SIG-M5 (cell line): ENCODE measurements around the gene LRP2.
"Not testable (repeated sequence)": the region's sequence is repeated elsewhere in the genome, so short reads cannot be mapped to it uniquely, and the experiment has no call there.

Experiments used
- DNase-seq: peaks from one replicate; lab custom pipeline; 2025; lab: John Stamatoyannopoulos, UW

LRP2 gene

DNA sequence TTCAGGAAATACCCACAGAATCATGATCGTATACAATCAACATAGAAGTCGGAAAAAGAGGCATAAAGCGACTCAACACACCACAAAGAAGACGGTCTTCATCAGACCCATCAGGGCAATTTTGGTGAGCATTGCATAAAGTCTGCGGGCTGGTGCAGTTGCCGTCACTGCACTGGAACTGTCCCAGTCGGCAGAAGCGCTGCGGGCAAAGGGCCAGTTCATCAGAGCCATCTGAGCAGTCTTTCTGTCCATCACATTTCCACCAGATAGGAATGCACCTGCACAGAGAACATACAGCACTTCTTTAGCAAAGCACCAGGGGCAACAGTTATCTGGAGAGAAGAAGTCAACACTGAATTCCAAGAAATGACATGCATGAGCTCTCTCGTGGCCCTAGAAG, 187.2 kb downstream of the LRP2 start:
- no peak for DNase-seq

DNA sequence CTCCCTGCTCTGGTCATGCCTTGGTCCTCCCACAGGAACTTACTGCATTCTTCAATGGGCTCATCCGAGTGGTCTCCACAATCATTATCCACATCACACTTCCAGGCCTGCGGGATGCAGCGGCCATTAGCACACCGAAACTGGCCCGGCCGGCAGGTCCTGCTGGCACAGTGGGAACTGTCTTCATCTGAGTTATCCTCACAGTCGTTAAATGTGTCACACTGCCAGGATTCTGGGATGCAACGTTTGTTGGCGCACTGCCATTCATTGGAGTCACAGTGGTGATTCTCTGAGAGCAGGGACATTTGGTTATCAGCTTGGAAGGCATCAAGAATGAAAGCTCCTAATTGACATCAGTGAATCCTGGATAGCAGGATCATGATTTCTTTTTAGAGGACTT, 188.5 kb downstream of the LRP2 start:
- DNase-seq: no peak

GRCh38 chr2:169172914-169173313, 189.4 kb downstream of the LRP2 start:
- no peak for DNase-seq

- DNase-seq: no peak
These were observed 190.1 kb downstream of the LRP2 start for GRCh38 chr2:169172151-169172735.

GRCh38 chr2:169165791-169166190, 196.5 kb downstream of the LRP2 start:
- DNase-seq: no peak

DNA sequence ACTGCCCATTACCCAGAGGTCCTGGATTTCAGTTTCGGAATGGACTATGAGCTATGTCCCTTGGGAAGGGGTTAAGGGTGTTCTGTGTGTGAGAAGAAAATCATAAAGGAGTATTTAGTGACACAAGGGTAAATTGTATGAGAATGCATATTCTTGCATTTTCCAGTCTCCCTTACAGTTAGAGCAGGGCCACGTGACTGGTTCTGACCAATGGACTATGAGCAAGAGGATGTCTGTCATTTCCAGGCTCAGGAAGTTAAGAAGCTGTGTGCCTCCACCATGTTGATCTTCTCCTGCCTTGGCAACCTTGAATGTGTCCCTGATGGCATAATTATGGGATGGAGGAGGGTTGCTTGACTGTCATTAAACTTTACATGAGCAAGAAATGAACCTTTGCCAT, 198.0 kb downstream of the LRP2 start:
- no peak for DNase-seq

- DNase-seq: no peak
These were observed 199.7 kb downstream of the LRP2 start for GRCh38 chr2:169162613-169163012.

DNA sequence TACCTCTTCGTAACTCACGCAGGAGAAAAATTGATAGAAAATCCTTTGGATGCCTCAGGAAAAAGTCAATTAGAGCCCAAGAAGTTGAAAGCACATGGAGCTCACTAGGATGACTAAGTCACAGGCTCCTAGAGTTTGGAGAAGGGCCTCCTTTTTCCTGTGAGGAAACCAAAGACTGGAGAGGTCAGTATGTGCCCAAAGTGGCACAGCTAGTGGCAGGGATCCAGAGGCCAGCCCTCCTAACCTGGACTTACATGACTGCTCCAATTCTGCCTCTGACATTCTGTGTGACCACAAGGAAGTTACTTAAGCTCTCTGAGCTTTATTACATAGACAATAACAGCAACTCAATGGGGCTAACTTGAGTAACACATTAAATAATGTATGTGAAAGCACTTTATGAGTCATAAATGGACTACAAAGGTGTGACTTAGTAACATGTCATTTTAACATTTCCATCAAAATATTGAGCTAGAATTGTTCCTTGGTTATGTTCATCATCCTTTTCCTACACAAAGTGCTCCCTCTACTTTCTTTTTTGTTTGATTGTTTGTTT, 201.3 kb downstream of the LRP2 start:
- DNase-seq: no peak

DNA sequence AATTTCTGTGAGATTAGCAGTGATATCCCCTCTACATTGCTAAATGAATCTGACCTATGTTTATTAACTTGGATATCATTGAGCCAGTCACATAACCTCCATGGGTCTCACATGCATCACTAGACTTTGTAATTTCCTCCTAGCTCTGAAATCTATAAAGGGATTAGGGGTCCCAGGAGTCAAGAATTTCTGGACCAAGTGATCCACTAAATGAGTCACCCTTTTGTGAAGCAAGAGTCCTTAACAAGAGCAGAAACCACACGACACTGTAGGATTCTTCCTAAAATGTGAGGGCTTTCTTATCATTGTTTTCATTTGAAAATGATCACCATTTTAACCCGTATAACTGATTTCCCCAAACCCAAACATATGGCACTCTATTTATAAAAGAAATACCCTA, 202.6 kb downstream of the LRP2 start:
- no peak for DNase-seq

GRCh38 chr2:169158874-169159273, 203.5 kb downstream of the LRP2 start:
- DNase-seq: no peak

- DNase-seq: no peak
These were observed 216.1 kb downstream of the LRP2 start for GRCh38 chr2:169146220-169146619.

DNA sequence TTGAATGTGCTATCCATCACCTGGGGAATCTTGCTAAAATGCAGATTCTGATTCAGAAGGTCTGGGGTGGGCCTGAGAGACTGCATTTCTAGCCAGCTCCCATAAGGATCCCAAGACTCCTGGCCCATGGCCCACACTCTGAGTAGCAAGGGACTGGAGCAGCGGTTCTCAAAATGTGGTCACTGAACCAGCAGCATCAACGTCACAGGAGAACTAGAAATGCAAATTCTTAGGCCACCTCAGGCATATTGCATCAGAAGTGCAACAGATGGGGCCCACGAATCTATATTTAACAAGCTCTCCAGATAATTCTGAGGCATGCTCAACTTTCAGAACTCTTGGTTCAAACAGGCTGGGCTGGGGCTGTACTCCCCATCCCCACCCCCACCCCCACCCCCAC, 218.3 kb downstream of the LRP2 start:
- DNase-seq: no peak

- no peak for DNase-seq
These were observed 220.5 kb downstream of the LRP2 start for GRCh38 chr2:169141713-169142352.

GRCh38 chr2:169139993-169140767, 222.2 kb downstream of the LRP2 start:
- no peak for DNase-seq

GRCh38 chr2:169139145-169139544, 223.2 kb downstream of the LRP2 start:
- DNase-seq: no peak

DNA sequence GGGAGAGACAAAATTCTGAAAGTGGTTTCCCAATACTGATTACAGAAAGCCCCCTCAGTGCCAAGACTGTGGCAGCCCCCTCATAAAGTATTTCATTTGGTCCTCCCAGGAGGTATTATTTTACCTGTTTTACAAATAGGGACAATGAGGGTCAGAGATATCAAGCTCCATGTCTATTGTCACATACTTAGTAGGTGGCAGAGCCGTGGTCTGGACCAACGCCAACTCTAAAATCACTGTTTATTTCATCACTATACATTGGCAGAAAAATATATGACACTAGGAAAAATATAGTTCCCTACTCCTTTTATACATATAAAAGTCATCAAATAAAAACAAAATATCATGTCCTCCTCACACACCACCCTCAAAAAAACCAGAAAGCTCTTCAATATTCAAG, 224.4 kb downstream of the LRP2 start:
- DNase-seq: no peak

DNA sequence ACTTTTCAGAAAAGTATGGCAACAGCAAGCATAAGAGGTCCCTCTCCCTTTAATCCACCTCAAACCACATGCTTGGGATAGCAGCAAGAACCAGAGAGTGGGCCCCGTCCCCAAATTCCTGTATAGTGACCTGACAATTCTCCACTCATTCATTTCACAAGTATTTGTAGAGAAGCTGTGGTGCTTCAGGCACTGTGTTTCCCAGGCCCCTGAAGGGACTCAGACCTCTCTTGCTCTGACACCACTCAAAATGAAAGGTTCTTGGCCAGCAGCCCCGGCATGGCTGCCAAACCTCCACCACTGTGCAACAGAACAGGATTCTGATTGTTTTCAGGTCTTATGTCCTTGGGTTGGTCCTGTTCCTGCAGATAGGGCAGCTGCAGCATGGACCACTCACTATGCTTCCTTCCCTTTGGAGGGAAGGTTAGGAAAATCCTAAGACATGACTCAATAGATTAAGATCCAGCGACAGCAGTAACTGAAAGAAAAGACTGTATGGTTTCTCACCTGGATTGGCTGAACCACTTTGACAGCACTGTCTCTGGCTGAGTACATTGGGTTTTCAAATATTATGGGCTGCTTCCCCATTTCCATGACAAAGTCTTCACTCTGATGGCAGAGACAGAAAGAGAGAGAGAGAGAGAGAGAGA, 225.3 kb downstream of the LRP2 start:
- DNase-seq: no peak

DNA sequence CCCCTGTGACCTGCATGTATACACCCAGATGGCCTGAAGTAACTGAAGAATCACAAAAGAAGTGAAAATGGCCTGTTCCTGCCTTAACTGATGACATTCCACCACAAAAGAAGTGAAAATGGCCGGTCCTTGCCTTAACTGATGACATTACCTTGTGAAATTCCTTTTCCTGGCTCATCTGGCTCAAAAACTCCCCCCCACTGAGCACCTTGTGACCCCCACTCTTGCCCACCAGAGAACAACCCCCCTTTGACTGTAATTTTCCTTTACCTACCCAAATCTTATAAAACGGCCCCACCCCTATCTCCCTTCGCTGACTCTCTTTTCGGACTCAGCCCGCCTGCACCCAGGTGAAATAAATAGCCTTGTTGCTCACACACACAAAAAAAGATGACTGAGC, 225.9 kb downstream of the LRP2 start:
- DNase-seq: not testable (repeated sequence)

DNA sequence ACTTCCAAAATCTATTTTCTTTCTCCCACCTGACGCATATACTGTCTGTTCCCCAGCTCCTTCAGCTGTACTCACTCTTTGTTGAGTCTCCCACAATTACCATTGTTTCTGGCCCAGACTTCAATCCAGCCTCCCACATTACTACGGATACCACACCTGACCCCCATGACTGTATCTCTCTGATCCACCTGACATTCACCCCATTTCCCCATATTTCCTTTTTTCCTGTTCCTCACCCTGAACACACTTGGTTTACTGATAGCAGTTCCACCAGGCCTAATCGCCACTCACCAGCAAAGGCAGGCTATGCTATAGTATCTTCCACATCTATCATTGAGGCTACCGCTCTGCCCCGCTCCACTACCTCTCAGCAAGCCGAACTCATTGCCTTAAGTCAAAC, 228.1 kb downstream of the LRP2 start:
- DNase-seq: not testable (repeated sequence)

DNA sequence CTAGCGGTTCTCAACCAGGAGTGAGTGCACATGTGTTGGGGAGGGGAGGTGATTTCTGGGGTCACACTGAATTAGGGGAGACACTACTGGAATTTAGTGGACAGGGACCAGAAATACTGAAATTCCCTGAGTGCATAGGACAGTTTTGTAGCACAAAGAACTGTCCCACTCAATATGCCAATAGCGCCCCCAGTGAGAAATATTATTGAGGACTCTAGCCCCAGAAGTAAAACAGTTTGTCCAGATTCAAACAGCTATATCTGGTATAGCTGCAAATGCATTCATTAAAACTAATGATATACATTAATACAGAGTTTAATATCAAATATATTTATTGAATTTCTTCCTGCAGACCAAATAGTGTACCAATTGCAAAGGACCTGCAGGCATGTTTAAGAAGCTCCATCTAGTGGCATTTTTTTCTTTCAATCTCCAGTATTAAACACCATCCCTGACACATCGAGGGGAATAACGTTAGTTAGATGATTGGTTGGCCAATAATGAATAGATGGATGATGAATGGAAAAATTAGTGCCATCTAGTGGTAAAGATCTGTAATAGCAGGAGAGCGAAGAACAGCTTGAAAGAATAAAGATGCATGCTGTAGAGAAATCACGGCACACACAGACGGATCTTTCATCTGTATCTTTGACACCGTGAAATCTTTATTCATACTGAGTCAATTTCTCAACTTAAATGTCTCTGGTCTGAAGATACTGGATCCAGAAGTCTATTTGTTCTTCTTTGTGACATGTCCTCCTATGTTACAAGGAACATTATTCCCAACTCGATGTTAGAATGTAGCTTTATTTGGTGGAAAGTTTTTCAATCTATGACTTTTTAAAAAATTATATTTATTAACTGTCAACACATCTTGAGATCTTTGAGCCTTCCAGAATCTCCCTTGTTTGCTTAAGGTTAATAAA, 230.5 kb downstream of the LRP2 start:
- no peak for DNase-seq

DNA sequence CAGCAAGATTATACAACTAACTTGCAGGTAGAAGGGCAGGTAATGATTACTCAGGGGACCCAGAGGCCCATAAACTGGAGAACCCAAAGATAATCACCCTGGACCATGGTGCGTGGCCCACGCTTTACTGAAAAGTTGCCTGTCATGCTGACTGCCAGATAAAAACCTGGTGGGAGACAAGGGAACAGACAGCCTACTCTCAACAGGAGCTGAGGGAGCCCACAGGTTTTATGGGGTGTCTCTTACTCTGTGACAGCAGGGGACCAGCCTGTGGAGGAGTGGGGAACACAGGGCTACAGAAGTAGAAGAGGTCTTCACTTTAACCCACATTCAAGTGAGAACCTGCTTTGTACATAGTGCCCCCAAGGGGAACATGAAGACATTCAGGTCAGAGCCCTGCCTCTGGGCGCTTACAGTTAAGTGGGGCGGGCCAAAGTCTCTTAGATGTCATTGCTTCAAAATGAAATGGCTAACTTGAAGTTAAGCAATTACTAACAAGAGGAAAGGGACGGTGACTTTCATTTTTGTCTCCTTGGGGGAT, 232.6 kb downstream of the LRP2 start:
- DNase-seq: no peak
